HS-27A (cell line): Measurements from ENCODE around the gene SAMD13.
A peak's percentile ranks its signal among the peaks of the same experiment; 100 is the strongest.

Experiments
- DNase-seq: peaks from one replicate; pipeline ENCODE4 v3.0.0-alpha.2; 2012; ENCODE audit warnings: low read depth, missing footprints

SAMD13 gene, protein sequence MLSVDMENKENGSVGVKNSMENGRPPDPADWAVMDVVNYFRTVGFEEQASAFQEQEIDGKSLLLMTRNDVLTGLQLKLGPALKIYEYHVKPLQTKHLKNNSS

GRCh38 chr1:84301004-84301784 lies at the start of gene SAMD13:
SAMD13 (plus strand) TSS chr1:84301708; CDS start chr1:84303235, 1,527 bp downstream.
- peak; percentile 74 for DNase-seq

- DNase-seq = peak; percentile 45
Observed at GRCh38 chr1:84253036-84253435, 48.5 kb upstream of the SAMD13 start.

DNA sequence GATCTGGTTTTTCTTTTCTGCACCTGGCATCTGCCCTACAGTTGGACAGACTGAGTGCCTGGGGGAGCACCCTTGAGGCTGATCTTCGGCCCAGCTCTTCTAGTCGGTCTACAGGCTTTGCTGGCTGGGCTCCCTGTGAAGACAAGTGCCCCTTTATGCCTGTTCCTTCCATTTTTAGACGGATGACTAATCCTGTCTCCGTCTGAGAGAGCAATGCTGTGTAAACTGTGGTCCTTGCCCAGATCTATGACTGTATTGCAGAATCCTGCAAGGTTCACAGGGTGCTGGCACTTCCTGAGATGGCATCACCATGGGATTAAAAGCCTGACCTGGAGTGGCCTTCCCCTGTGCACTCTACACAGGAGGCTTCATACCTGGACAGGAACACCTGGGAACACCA lies 47.6 kb upstream of the SAMD13 start:
- DNase-seq = peak; percentile 69

GRCh38 chr1:84254703-84255238 lies 46.7 kb upstream of the SAMD13 start:
- DNase-seq = no peak

DNA sequence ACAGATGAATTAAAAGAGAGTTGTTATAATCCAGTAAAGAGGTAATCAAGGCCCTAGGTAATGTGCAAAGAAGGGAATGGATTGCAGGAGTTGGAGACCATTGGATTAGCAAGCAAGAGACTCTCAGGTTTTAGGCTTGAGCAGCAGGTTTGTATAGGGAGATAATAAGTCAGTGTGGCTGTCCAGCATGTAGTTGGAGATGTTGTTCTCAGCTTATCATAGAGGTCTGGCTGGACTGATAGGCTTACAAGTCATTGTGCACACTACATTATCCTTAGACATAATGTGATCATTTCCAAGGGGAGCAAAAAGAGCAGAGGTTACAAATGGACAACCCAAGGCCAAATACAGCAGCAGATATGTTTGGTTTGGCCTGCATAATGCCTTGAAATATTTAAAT lies 45.9 kb upstream of the SAMD13 start:
- no peak for DNase-seq

DNA sequence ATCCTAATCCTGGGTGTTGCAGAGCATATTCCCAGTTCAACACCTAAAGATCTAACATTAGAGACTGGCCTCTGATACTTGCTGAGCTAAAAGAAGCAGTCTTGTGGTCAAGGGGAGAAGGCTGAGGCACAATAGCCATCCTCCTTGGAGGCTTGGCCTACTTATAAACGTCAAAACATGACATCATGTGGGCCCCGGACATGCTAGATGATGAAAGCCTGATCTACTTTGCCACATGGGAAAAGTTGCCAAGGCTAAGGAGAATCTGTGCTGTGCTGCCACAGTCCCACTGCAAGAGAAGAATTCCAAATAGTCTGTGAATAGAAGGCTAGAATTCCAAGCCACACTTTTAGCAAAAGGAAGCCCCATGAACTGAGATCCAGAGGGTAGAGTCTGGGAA lies 43.9 kb upstream of the SAMD13 start:
- DNase-seq = no peak

- DNase-seq = no peak
Observed at GRCh38 chr1:84259376-84259775, 42.1 kb upstream of the SAMD13 start.

- no peak for DNase-seq
Observed at GRCh38 chr1:84259989-84260388, 41.5 kb upstream of the SAMD13 start.

DNA sequence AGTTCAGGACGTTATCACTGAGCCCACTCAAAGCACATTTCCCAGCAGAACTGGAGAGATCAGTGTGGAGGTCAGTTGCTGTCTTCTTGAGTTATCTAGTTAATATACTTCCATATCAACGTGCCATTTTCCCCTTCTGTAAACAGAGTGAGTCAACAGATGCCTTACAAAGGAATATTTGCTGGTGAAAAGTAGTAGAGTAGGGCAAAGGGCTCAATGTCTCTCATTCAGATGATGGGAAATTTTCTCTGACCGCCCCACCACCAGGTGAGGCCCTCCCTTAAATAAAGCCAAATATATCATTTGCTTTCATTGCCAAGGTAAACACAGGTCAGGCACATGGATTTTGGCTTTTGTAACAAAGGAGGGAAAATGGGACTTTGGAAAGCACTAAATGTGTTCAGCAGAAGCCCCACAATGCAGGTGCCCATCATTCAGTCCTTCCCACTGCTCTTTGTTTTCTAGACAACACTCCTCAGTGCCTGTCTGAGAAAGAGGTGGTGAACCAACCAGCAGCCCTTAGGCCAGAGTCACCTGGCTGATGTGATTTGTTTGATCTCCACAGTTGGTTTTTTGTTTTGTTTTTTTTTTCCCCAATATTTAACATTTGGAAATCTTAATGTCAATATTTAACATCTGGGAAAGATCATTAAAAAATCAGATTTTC lies 40.5 kb upstream of the SAMD13 start:
- DNase-seq = no peak

- no peak for DNase-seq
Observed at GRCh38 chr1:84264961-84265360, 36.5 kb upstream of the SAMD13 start.

DNA sequence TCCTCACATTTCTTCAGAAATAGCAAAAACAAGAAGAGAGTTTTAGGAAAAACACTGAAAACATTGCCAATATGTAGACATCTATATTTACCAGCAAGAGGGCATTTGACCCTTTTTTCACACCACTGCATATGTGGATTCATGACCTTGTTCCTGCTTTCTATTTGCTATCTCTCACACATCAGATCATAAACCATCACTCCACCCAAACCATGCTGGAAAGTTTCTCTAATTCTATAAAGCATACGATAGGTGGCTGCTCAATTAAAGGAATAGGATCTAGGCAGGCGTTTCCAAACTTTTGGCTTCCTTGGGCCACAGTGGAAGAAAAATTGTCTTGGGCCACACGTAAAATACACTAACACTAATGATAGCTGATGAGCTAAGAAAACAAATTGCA lies 35.6 kb upstream of the SAMD13 start:
- DNase-seq = no peak

DNA sequence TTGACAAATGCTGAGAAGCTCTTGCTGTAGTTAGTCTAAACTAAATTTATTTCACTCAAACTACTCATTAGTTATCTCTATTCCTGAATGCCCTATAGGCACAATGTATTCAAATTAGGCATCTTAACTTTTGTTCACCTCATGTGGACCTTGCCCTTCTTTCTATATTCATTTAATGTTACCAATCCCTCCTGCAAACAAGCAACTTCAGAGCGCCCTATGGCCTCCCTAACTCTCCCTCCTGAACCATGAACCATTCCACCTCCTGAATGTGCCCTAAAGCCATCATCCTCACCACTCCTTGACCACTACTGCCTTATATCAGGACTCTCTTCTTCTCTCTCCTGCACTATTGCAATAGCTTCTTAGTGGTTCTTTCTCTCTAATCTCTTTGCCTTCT lies 34.8 kb upstream of the SAMD13 start:
- no peak for DNase-seq

GRCh38 chr1:84267476-84267875 lies 34.0 kb upstream of the SAMD13 start:
- DNase-seq = no peak

GRCh38 chr1:84268346-84268745 lies 33.2 kb upstream of the SAMD13 start:
- no peak for DNase-seq

GRCh38 chr1:84269306-84269705 lies 32.2 kb upstream of the SAMD13 start:
- no peak for DNase-seq

GRCh38 chr1:84271441-84272151 lies 29.9 kb upstream of the SAMD13 start:
- no peak for DNase-seq

DNA sequence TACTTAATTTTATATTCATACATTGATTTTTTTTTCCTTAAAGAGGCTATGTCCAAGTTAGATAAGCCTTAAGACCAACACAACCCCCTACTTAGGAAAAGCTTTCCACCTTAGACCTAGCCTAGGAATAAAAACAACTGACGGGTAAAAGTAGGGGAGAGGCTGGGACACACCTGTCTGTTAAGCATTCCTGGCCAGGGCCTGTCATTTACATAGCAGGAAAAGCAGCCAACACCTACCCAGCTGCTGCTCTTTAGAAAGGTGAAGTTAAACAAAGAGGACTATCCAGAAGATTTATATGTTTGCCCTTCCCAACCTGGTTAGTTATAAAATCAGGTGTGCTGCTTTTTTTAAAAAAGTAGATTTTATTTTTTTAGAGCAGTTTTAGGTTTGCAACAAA lies 29.1 kb upstream of the SAMD13 start:
- DNase-seq = no peak

GRCh38 chr1:84277343-84278059 lies 24.0 kb upstream of the SAMD13 start:
- no peak for DNase-seq

- no peak for DNase-seq
Observed at GRCh38 chr1:84278905-84279304, 22.6 kb upstream of the SAMD13 start.

- no peak for DNase-seq
Observed at GRCh38 chr1:84280912-84281311, 20.6 kb upstream of the SAMD13 start.

- no peak for DNase-seq
Observed at GRCh38 chr1:84282780-84283333, 18.7 kb upstream of the SAMD13 start.

GRCh38 chr1:84283381-84283780 lies 18.1 kb upstream of the SAMD13 start:
- no peak for DNase-seq
